ENCODE results near the gene CDH6. TPM values are rescaled to one million over a fixed set of nuclear protein-coding genes. Genes with fewer than 3 reads are reported as not detected.

The CDH6 gene
- total RNA-seq, 1 experiment from 2014 or later: 0.12 TPM

GRCh38 chr5:31213257-31213656, 19.8 kb downstream of the CDH6 start:
- Histone ChIP-seq H3K27me3 (ENCODE audit: insufficient read depth, low read length) (no peaks in the 10 kb centered on the region), H3K9me3 (ENCODE audit: control insufficient read depth in 1 of 2, insufficient read depth in 1 of 2, low read depth in 1 of 2, low read length in 2 of 2) (no peaks in the 10 kb centered on the region), H3K4me3 (replicated peaks in 1 of 2; ENCODE audit: low read depth in 1 of 2, low read length in 2 of 2) (no peak overlapping the region), H3K79me2 (ENCODE audit: insufficient read depth, low read length) (no peaks in the 10 kb centered on the region), H4K20me1 (ENCODE audit: insufficient read depth) (no peaks in the 10 kb centered on the region), H3K4me1 (ENCODE audit: control insufficient read depth in 1 of 2, insufficient read depth in 2 of 2, low read length in 2 of 2) (no peaks in the 10 kb centered on the region), H2AFZ (ENCODE audit: low read depth, low read length, poor library complexity, severe bottlenecking) (no peak overlapping the region), H3K9me2 (ENCODE audit: insufficient read depth) (no peaks in the 10 kb centered on the region), H3K4me2 (ENCODE audit: low read length) (no peak overlapping the region), H3K36me3 (ENCODE audit: control insufficient read depth in 1 of 2, insufficient read depth in 2 of 2, low read length in 2 of 2) (no peaks in the 10 kb centered on the region), H3K9ac (ENCODE audit: low read length) (no peak overlapping the region), H3K27ac (ENCODE audit: low read depth, low read length) (no peak overlapping the region)
- DNase-seq (ENCODE audit: low read depth, low spot score) (no peak), ATAC-seq (no peak)
- intact Hi-C loops (cut with micrococcal nuclease): no loop called here
- ChIA-PET CTCF (no interaction called here), POLR2A (no interaction called here), RAD21 (ENCODE audit: low non-redundant PET in 1 of 2, low total read pairs in 2 of 2, uncharacterized antibody in 2 of 2, unreplicated experiment in 2 of 2) (no interaction called here)
- no peak for TF ChIP-seq CEBPB (IDR thresholded peaks at IDR 0.05; ENCODE audit: low read depth)
- TF ChIP-seq SRF (IDR thresholded peaks at IDR 0.05; ENCODE audit: low read depth): no peak
- TF ChIP-seq TCF7L2 (IDR thresholded peaks at IDR 0.05; ENCODE audit: borderline replicate concordance, extremely low read depth, insufficient read depth, insufficient read length): no peak
- TF ChIP-seq CBX3 (IDR thresholded peaks at IDR 0.05; ENCODE audit: low read depth): no peak
- no peak for TF ChIP-seq ZNF274 (IDR thresholded peaks at IDR 0.05; ENCODE audit: low read depth, low read length)
- TF ChIP-seq MAX (IDR thresholded peaks at IDR 0.05): no peak
- TF ChIP-seq REST (IDR thresholded peaks at IDR 0.05; ENCODE audit: low read depth): no peak
- no peak for TF ChIP-seq EGR1 (IDR thresholded peaks at IDR 0.05; ENCODE audit: low read depth)
- no peak for TF ChIP-seq SIN3A (IDR thresholded peaks at IDR 0.05; ENCODE audit: low read depth)
- no peak for TF ChIP-seq JUND (IDR thresholded peaks at IDR 0.05)
- no peak for TF ChIP-seq FOSL1 (IDR thresholded peaks at IDR 0.05; ENCODE audit: low read depth)
- TF ChIP-seq EZH2 (IDR thresholded peaks at IDR 0.05): no peak
- TF ChIP-seq POLR2AphosphoS5 (IDR thresholded peaks at IDR 0.05; ENCODE audit: low read depth, low read length): no peak
- TF ChIP-seq SP1 (IDR thresholded peaks at IDR 0.05; ENCODE audit: low read depth): no peak
- BruUV-seq (replicated peaks): no TSS peak
